Bone marrow (tissue), 2 donors: Measurements from ENCODE around the gene CTSL.
"Not testable (repeated sequence)": the region's sequence is repeated elsewhere in the genome, so short reads cannot be mapped to it uniquely, and the experiment has no call there.

Source experiments
- DNase-seq, 2 donors: peaks; one replicate each; lab custom pipeline; 2025; lab: John Stamatoyannopoulos, UW

CTSL gene

DNA sequence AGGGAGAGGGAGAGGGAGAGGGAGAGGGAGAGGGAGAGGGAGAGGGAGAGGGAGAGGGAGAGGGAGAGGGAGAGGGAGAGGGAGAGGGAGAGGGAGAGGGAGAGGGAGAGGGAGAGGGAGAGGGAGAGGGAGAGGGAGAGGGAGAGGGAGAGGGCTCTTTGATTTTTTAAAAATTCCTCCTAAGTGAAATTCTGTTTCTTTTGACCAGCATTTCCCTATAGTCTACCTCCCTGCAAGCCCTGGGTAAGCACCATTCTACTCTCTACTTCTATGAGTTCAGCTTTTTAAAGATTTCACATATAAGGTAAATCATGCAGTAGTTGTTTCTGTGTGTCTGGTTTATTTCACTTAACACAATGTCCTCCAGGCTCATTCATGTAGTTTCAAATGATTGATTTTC is 34.1 kb downstream of the CTSL start:
- DNase-seq: not testable (repeated sequence)

DNA sequence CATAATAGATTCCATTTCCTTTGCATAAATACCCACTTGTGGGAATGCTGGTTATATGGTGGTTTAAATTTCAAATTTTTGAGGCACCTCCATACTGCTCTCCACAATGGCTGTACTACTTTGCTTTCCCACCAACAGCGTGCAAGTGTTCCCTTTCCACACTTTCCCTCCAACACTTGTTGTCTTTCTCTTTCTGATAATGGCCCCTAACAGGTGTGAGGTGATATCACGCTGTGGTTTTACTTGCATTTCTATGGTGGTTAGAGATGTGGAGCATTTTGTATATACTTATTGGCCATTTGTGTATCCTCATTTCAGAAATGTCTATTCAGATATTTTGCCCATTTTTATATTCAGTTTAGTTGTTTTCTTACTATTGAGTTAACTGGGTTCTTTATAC is 34.6 kb downstream of the CTSL start:
- DNase-seq: no peak

GRCh38 chr9:87763286-87763685 is 37.4 kb downstream of the CTSL start:
- DNase-seq: no peak

DNA sequence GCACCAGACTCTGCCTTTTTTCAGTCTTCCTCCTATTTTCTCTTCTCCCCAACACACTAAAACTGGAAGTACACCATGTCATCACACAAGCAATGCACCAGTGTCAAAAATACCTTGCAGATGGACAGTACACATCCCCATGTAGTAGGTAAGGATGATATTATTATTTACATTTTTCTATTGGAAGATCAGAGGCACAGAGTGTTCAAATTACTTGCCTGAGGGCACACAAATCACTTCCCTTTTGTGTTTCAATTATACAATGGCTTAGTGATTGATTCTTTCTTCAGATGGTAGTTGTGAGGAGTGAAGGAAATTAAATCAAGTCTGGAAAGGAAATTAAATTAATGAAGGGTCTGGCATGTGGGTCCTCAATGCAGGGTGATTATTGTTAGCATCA is 39.6 kb downstream of the CTSL start:
- no peak for DNase-seq

GRCh38 chr9:87766697-87767096 is 40.8 kb downstream of the CTSL start:
- DNase-seq: no peak

DNA sequence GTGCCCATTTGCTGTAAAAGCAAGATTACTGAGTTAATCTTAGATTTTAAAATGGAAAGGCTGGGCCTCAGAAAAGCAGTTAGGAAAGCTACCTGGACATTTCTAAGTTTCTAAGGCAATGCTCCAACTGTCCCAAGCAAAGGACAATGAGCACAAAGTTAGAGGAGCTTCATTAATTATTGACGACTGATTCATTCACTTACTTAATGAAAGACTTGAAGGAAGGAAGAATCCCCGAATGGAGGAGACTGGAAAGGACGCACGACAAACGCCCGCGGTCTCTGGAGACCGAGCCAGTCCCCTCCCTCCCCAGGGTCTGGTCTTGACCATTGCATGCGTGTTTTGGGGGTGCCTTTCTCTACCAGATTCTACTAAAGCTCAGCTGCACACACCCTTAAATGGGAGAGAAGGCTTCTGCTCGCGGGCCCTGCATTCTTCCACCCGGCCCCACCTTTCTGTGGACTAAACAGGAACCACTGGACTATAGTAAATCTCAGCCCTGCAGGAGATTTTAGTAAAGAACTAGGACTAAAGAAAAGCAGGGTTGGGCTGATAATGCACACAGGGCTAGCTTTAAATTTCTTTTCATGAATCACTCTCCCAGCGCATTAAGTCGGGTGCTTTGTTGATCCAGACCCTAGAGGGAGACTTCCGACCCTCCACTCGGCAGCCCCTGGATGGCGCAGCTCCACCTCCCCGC is 44.8 kb downstream of the CTSL start:
- no peak for DNase-seq

DNA sequence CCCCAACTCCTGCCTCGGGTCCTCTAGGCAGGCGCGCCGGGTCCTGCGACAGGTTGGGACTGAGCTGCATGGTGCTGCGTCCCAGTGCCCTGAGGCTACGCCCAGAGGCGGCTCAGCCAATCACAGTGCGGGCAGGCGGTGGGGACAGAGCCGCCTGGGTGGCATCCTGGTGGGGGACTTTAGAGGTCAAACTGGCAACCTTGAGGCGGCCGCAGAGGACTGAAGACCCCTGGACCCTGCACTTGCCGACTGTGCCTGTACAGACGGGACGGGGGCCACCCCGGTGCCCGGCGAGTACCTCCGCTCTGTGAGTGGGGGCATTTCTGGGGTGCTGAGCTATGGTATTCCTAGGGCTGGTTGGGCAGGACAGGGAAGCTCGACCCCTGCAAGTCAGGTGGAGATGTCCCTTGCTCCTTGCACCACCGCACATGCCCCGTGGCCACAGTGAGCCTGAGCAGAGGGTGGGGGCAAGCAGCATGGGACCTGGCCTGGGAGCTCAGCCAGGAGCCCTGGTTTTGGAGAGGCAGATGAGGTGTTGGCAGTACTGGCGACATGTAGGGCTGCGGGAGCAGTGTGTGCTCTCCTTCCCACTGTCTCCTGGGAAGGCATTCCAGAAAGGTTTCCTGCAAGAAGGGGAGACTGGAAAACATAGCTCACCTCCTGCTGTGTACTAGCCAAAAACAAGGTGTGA is 45.5 kb downstream of the CTSL start:
- no peak for DNase-seq

GRCh38 chr9:87776481-87777379 is 50.8 kb downstream of the CTSL start:
- no peak for DNase-seq

- DNase-seq: no peak
Observed at GRCh38 chr9:87778996-87779395, 53.1 kb downstream of the CTSL start.
